ENCODE measurements around the gene ATPAF2.

Gene ATPAF2

DNA sequence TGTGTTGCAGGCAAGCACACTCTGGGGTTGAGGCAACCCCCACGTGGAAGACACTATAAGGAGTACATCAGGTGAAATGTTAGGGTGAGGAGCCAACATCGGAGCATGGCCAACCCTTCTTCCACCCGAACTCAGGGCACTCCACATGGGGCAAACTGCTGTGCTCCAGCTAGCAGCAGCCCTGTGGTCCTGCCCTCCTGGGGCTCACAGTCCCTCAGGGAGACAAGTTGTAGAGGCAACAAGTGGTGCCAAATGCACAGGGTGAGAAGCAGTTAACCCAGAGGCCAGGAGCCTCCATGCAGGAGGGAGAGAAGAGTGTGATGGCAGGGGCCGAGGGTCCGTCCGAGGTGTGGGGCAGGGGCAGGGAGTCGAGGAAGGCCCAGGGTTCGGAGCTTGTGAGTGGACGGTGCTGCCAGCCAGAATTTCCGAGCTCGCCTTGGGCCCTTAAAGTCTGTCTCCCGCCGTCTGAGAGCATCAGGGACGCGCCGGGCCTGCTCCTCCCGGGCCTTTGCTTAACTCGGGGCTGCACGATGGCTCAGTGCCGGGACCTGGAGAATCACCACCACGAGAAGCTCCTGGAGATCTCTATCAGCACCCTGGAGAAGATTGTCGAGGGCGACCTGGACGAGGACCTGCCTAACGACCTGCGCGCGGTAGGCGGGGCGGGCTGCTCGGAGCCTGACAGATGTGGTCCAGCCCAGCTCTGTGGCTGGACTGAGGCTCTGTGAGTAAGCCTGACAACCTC lies 32.3 kb downstream of the ATPAF2 start:
- H3K4me1 ChIP-seq (ENCODE audit: insufficient read depth, low read length, severe bottlenecking): no peaks in the 10 kb centered on the region
- no peak overlapping the region for H3K27ac ChIP-seq (ENCODE audit: low read depth, low read length, poor library complexity, severe bottlenecking)
- H3K9me3 ChIP-seq (ENCODE audit: low read length): 0 out of 2 replicates have a peak, but pooled peaks cover 2% of the 10 kb centered on the region
- H3F3A ChIP-seq (ENCODE audit: insufficient read depth, low read length): no peaks in the 10 kb centered on the region
- H3K4me2 ChIP-seq (ENCODE audit: low read length): no peak overlapping the region
- H4K20me1 ChIP-seq (ENCODE audit: insufficient read depth, low read length): no peaks in the 10 kb centered on the region
- no peaks in the 10 kb centered on the region for H3K79me2 ChIP-seq (ENCODE audit: insufficient read depth, low read length)
- TF ChIP-seq CTCF (IDR thresholded peaks at IDR 0.05; ENCODE audit: low read length) (no peak), EZH2 (IDR thresholded peaks at IDR 0.05; ENCODE audit: borderline replicate concordance, low read length) (no peak)
- no peak overlapping the region for H3K9ac ChIP-seq (ENCODE audit: low read length)
- H3K4me3 ChIP-seq (ENCODE audit: low read depth, low read length, poor library complexity, severe bottlenecking): no peak overlapping the region
- H2AFZ ChIP-seq (ENCODE audit: low read length): no peak overlapping the region
- no peaks in the 10 kb centered on the region for H3K9me2 ChIP-seq (ENCODE audit: low read depth, low read length)
- H3K36me3 ChIP-seq (ENCODE audit: insufficient read depth, low read length): peaks cover 40% of the 10 kb centered on the region
- no peaks in the 10 kb centered on the region for H3K27me3 ChIP-seq (ENCODE audit: insufficient read depth, low read length)

DNA sequence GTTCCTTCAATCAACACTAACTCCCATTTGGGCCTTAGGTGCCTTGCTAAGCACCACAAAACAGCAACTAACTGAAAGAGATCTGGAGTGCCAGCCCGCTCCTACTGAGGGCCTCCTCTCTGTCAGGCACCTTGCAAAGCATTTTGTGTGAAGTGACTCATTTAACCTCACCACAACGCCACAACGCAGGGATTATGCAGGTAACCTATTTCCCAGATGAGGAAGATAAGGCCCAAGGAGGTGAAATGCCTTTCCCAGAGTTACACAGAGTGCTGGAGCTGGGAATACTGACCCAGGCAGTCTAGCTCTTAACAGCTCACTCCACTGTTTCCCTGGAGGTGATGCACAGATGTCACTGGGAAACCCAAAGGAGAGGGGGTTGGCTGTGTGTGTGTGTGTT lies 33.5 kb downstream of the ATPAF2 start:
- TF ChIP-seq EZH2 (IDR thresholded peaks at IDR 0.05; ENCODE audit: borderline replicate concordance, low read length) (no peak), CTCF (IDR thresholded peaks at IDR 0.05; ENCODE audit: low read length) (no peak)
- 0 out of 2 replicates have a peak, but pooled peaks cover 1% of the 10 kb centered on the region for H3K9me3 ChIP-seq (ENCODE audit: low read length)
- H3K4me3 ChIP-seq (ENCODE audit: low read depth, low read length, poor library complexity, severe bottlenecking): no peak overlapping the region
- no peaks in the 10 kb centered on the region for H3K9me2 ChIP-seq (ENCODE audit: low read depth, low read length)
- no peaks in the 10 kb centered on the region for H3K4me1 ChIP-seq (ENCODE audit: insufficient read depth, low read length, severe bottlenecking)
- H4K20me1 ChIP-seq (ENCODE audit: insufficient read depth, low read length): no peaks in the 10 kb centered on the region
- H3K36me3 ChIP-seq (ENCODE audit: insufficient read depth, low read length): peaks cover 30% of the 10 kb centered on the region
- no peaks in the 10 kb centered on the region for H3F3A ChIP-seq (ENCODE audit: insufficient read depth, low read length)
- no peaks in the 10 kb centered on the region for H3K79me2 ChIP-seq (ENCODE audit: insufficient read depth, low read length)
- H3K4me2 ChIP-seq (ENCODE audit: low read length): no peak overlapping the region
- no peak overlapping the region for H3K9ac ChIP-seq (ENCODE audit: low read length)
- no peak overlapping the region for H3K27ac ChIP-seq (ENCODE audit: low read depth, low read length, poor library complexity, severe bottlenecking)
- H3K27me3 ChIP-seq (ENCODE audit: insufficient read depth, low read length): no peaks in the 10 kb centered on the region
- no peak overlapping the region for H2AFZ ChIP-seq (ENCODE audit: low read length)

- no peak overlapping the region for H3K4me3 ChIP-seq (ENCODE audit: low read depth, low read length, poor library complexity, severe bottlenecking)
- H2AFZ ChIP-seq (ENCODE audit: low read length): no peak overlapping the region
- no peak overlapping the region for H3K4me2 ChIP-seq (ENCODE audit: low read length)
- TF ChIP-seq CTCF (IDR thresholded peaks at IDR 0.05; ENCODE audit: low read length): no peak
- TF ChIP-seq EZH2 (IDR thresholded peaks at IDR 0.05; ENCODE audit: borderline replicate concordance, low read length): no peak
- H3F3A ChIP-seq (ENCODE audit: insufficient read depth, low read length): no peaks in the 10 kb centered on the region
- H3K27ac ChIP-seq (ENCODE audit: low read depth, low read length, poor library complexity, severe bottlenecking): no peak overlapping the region
- no peaks in the 10 kb centered on the region for H3K79me2 ChIP-seq (ENCODE audit: insufficient read depth, low read length)
- peaks cover 24% of the 10 kb centered on the region; the same call in 1 of the 2 replicates for H3K36me3 ChIP-seq (ENCODE audit: insufficient read depth, low read length)
- no peak overlapping the region for H3K9ac ChIP-seq (ENCODE audit: low read length)
- no peaks in the 10 kb centered on the region for H4K20me1 ChIP-seq (ENCODE audit: insufficient read depth, low read length)
- H3K27me3 ChIP-seq (ENCODE audit: insufficient read depth, low read length): no peaks in the 10 kb centered on the region
- H3K9me2 ChIP-seq (ENCODE audit: low read depth, low read length): no peaks in the 10 kb centered on the region
- H3K9me3 ChIP-seq (ENCODE audit: low read length): no peaks in the 10 kb centered on the region
- H3K4me1 ChIP-seq (ENCODE audit: insufficient read depth, low read length, severe bottlenecking): no peaks in the 10 kb centered on the region
These were observed 34.1 kb downstream of the ATPAF2 start for GRCh38 chr17:18004884-18005305.

Data from OCI-LY1 (cell line).